HUES48 (cell line): ENCODE results near the gene RBPJ.
"Not testable (repeated sequence)": the region's sequence is repeated elsewhere in the genome, so short reads cannot be mapped to it uniquely, and the experiment has no call there.

Experiments used
- H3K27ac ChIP-seq: one replicate; pipeline ENCODE4 v1.7.0; 2013; ENCODE audit warnings: low read depth, low read length, inconsistent platforms
- H3K27me3 ChIP-seq: 2 replicates; pipeline ENCODE4 v1.6.1; 2013; ENCODE audit warnings: mild to moderate bottlenecking, low read length; ENCODE audit not compliant: control insufficient read depth, insufficient read depth
- H3K36me3 ChIP-seq: 2 replicates; pipeline ENCODE4 v1.6.1; 2013; ENCODE audit warnings: low read length; ENCODE audit not compliant: control insufficient read depth, insufficient read depth
- H3K4me1 ChIP-seq: 2 replicates; pipeline ENCODE4 v1.6.1; 2013; ENCODE audit warnings: mild to moderate bottlenecking, low read length; ENCODE audit not compliant: control insufficient read depth, insufficient read depth
- H3K4me3 ChIP-seq: 2 replicates; pipeline ENCODE4 v1.5.1; 2013; ENCODE audit warnings: mild to moderate bottlenecking, low read depth, low read length
- H3K9ac ChIP-seq: 2 replicates; pipeline ENCODE4 v1.6.1; 2013; ENCODE audit warnings: mild to moderate bottlenecking, low read depth, low read length, moderate library complexity
- H3K9me3 ChIP-seq: 2 replicates; pipeline ENCODE4 v1.6.1; 2013; ENCODE audit warnings: low read length; ENCODE audit not compliant: control insufficient read depth, insufficient read depth

The RBPJ gene

DNA sequence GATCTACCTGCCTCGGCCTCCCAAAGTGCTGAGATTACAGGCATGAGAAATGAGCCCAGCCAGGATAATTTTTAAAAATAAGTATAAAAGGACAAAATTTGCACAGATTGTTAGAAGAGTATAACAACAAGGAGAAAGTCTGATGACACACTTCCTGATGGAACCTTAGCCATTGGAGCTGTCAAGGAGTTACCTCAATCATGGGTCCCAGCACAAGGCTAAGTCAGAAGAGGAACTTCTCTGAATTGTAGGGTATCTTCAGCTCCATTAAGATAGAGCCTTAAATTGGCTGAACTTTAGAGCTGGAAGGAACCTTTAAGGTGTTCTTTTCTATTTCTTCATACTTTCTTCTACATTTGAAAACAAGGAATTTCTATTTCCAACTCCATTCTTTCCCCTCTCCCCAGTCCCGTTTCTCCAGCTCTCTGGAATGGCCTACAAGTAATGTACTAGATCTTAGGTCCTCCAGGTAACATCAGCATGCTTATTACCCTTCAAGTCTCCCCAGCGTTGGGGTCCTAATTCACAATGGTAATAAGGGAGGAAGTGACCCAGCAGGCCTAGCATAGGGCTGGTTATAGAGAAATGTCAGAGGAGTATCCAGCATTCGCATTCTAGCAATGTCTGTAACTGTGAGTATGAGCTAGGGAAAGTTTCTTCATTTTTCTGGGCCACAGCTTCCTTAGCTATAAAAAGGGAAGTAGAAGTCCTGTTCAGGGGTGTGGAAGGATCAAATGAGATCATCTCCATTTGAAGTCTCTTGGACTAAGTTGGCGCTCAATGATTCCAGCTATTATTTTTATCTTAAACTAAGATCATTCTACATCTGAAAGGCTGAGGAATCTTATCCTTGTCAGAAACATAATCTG lies 18.5 kb upstream of the RBPJ start:
- no peak overlapping the region for H3K27ac ChIP-seq
- no peaks in the 10 kb centered on the region for H3K36me3 ChIP-seq
- H3K9ac ChIP-seq = no peak overlapping the region
- peaks cover 38% of the 10 kb centered on the region for H3K4me1 ChIP-seq
- no peaks in the 10 kb centered on the region for H3K9me3 ChIP-seq
- H3K27me3 ChIP-seq = no peaks in the 10 kb centered on the region
- no peak overlapping the region for H3K4me3 ChIP-seq

DNA sequence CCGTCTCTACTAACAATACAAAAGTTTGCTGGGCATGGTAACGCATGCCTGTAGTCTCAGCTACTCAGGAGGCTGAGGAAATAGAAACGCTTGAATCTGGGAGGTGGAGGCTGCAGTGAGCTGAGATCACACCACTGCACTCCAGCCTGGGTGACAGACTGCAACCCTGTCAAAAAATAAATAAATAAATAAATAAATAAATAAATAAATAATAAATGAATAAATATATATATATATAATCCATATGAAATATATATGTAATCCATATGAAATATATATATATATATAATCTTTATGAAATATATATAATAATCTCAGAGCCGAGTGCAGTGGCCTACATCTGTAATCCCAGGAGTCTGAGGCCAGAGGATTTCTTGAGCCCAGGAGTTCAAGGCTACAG lies 17.8 kb upstream of the RBPJ start:
- H3K27ac ChIP-seq = no peak overlapping the region

DNA sequence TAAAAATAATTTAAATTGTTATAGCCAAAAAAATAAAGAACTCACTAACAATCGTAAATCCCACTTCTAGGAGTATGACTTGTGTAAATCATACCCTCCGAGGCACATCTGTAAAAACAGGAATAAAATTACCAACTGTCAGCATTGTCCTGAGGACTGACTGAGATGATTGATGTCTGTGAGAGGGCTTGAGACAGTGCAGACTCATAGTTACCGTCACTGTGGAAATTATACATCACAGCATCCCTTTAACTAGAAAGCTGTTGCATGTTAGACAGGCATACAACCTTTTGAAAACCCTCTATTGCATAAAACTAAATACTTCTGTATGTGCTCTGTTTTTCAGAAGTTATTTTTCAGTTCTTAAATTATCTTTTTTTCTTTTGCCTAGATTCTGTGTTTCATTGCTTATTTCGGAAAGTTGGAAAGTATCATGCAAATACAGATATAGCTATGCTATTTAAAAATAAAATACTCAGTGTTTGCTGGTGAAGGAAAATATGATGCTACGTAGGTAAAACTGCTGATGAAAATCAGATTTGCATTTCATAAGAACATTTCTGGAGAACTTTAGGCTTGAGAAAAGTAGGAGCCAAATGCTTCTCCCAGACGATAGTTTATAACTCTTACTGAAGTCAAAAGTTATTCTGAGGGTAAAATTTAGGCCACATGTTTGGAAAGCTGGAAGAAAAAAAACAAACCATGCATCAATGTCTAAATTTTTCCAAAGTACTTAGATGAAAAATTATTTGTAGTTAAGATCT lies 13.6 kb upstream of the RBPJ start:
- H3K36me3 ChIP-seq = no peaks in the 10 kb centered on the region

More for the DNA sequence above, 17.8 kb upstream of the RBPJ start:
- Histone ChIP-seq H3K27me3 (no peaks in the 10 kb centered on the region), H3K4me3 (no peak overlapping the region), H3K9ac (no peak overlapping the region), H3K36me3 (no peaks in the 10 kb centered on the region), H3K4me1 (peaks cover 31% of the 10 kb centered on the region), H3K9me3 (no peaks in the 10 kb centered on the region)

DNA sequence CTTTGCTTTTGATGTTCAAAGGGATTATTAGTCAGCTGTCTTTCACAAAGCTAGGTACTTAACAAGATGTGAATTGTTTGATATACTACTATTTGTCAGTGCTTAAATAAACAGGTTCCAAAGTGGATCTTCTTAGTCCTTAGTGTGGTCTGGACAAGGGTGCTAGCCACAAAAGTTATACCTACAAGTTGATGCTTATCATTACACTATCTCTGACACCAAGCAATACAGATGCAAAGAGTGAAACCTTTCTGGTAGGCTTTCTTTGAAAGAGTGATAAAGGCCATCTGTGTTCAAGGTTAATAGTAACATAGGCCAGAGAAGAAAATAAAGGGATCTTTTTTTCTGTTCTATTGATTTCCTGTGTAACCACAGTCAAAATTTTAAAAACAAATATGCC lies 12.2 kb upstream of the RBPJ start:
- Histone ChIP-seq H3K4me3 (no peak overlapping the region), H3K4me1 (no peaks in the 10 kb centered on the region), H3K9ac (no peak overlapping the region), H3K9me3 (no peaks in the 10 kb centered on the region), H3K27ac (no peak overlapping the region), H3K27me3 (no peaks in the 10 kb centered on the region), H3K36me3 (no peaks in the 10 kb centered on the region)

More for the DNA sequence above, 13.6 kb upstream of the RBPJ start:
- Histone ChIP-seq H3K9me3 (no peaks in the 10 kb centered on the region), H3K4me1 (no peaks in the 10 kb centered on the region), H3K27ac (no peak overlapping the region), H3K4me3 (no peak overlapping the region), H3K27me3 (no peaks in the 10 kb centered on the region), H3K9ac (no peak overlapping the region)

DNA sequence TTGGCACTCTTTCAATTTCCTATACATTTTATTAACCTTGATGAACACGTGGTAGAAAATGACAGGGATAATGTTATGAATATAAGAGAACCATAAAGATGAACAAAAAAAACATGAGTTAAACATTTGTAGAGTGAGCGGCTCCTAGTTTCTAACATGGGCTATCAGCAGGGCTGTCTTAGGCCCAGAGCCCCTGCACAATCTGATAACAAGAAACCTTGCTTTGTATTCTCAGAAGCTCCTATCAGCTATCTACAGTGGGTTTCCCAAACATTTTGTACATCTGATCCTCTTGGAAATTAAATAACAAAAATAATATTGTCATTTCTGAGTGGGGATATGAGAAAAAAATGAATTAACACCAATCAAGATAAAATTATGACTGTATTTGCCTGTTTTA lies 10.6 kb upstream of the RBPJ start:
- Histone ChIP-seq H3K9ac (no peak overlapping the region), H3K4me1 (no peaks in the 10 kb centered on the region), H3K36me3 (no peaks in the 10 kb centered on the region), H3K27me3 (no peaks in the 10 kb centered on the region), H3K9me3 (peaks cover 7% of the 10 kb centered on the region; the same call in 1 of the 2 replicates), H3K4me3 (no peak overlapping the region), H3K27ac (no peak overlapping the region)

DNA sequence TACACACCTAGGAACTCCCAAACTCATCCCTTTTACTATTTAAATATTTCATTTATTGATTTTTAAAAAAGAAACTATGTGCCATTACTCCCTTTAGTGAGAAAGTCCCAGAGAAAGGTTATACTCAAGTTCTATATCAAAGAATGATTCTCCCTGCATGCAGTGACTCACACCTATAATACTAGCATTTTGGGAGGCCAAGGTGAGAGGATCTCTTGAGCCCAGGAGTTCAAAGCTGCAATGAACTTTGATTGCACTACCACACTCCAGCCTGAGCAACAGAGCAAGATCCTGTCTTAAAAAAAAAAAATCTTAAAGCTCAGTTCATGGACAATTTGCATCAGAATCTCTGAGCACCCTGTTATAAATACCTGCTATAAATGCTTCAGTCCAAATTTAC lies 9.2 kb upstream of the RBPJ start:
- no peaks in the 10 kb centered on the region for H3K27me3 ChIP-seq
- H3K4me1 ChIP-seq = no peaks in the 10 kb centered on the region
- H3K27ac ChIP-seq = no peak overlapping the region
- H3K9ac ChIP-seq = no peak overlapping the region
- no peak overlapping the region for H3K4me3 ChIP-seq
- peaks cover 12% of the 10 kb centered on the region; the same call in 1 of the 2 replicates for H3K9me3 ChIP-seq
- no peaks in the 10 kb centered on the region for H3K36me3 ChIP-seq

DNA sequence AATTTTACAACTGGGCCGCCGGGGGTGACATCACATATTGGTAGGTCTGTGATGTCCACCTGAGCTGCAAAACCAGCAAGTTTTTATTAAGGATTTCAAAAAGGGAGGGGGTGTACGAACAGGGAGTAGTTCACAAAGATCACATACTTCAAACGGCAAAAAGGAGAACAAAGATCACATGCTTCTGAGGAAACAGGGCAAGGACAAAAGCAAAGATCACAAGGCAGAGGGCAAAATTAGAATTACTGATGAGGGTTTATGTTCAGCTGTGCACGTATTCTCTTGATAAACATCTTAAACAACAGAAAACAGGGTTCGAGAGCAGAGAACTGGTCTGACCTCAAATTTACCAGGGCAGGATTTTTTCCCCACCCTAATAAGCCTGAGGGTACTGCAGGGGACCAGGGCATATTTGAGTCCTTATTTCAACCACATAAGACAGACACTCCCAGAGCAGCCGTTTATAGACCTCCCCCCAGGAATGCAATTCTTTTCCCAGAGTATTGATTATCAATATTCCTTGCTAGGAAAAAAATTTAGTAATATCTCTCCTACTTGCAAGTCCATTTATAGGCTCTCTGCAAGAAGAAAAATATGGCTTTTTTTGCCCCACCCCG lies 5.4 kb upstream of the RBPJ start:
- not testable (repeated sequence) for H3K36me3 ChIP-seq, H3K9ac ChIP-seq, H3K27me3 ChIP-seq, H3K27ac ChIP-seq, H3K4me1 ChIP-seq, H3K4me3 ChIP-seq
- peaks cover 12% of the 10 kb centered on the region; the same call in 1 of the 2 replicates for H3K9me3 ChIP-seq

DNA sequence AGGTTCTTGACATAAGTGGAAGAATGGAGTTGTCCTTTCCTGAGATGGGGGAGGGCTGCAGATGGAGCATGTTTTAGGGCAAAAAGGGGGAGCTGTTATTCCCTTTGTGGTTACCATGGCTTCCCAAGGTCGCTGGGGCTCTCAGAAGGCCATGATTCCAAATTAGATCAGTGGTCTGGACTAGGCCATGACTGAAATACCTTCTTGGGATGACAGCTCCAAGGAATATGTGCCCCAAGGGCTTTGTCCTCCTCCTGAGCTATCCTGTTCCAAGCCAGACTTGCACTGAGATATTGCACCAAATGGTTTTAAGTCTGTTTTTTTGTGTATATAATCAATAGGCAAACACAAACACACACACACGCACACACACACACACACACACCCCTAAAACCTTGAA lies 3.0 kb upstream of the RBPJ start:
- no peak overlapping the region for H3K4me3 ChIP-seq
- H3K36me3 ChIP-seq = no peaks in the 10 kb centered on the region
- H3K9me3 ChIP-seq = peaks cover 12% of the 10 kb centered on the region; the same call in 1 of the 2 replicates
- peaks cover 2% of the 10 kb centered on the region; the same call in 1 of the 2 replicates for H3K4me1 ChIP-seq
- no peak overlapping the region for H3K27ac ChIP-seq
- H3K9ac ChIP-seq = no peak overlapping the region
- H3K27me3 ChIP-seq = no peaks in the 10 kb centered on the region

DNA sequence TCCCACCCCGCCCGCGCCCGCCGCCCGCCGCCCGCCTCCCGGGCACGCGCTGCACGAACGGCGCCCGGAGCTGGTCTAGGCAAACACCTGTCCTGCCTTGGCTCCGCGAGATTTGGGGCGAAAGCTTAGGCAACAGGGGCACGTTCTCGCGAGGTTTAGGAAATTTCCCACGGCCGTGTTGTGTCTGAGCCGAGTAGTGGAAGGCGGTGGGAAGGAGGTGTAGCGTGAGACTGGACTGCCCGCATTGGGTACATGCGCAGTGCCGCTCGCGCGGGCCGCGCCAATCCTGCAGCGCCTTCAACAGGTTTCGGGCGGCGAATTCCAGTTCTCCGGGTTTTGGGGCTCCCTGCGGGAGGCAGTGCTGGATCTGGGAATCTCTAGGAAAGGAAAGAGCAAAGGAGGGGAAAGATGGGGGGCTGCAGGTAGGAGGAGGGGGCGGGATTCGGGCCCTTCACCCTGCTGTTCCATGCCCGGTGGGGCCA lies 1.3 kb upstream of the RBPJ start:
- H3K9ac ChIP-seq = peak overlapping the region; percentile 93
- no peaks in the 10 kb centered on the region for H3K27me3 ChIP-seq
- peak overlapping the region; percentile 87 for H3K4me3 ChIP-seq
- H3K4me1 ChIP-seq = peaks cover 17% of the 10 kb centered on the region
- peak overlapping the region; percentile 99 for H3K27ac ChIP-seq
- H3K36me3 ChIP-seq = no peaks in the 10 kb centered on the region
- H3K9me3 ChIP-seq = peaks cover 8% of the 10 kb centered on the region; the same call in 1 of the 2 replicates

DNA sequence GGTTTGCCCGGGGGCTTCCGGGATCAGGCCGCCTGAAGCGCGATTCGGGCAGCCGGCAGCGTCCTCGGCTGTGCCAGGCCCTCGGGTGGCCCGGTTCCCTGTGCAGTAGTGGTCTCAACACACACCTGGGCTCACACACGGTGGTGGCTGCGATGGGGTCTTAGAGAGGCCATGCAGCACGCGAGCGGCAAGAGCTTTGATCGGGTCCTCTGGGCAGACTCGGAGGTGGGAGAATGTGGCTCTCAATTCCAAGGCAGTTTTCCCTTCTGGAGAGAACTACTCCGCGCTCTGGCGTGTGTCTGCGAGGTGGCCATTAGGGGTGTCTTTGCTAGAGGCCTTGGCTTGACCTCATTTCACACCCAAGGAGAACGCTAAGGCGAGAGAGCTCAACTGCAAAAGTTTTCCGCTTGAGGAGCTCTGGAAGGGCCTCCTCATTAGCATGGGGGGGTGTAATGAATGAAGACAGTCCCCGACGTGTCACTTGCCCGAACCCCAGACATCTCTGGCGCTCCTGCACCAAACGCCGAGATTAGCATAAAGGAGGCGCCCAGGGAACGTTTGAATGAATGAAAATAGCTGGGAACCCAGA lies 771 bp upstream of the RBPJ start:
- Histone ChIP-seq H3K4me3 (peak overlapping the region; percentile 87), H3K36me3 (no peaks in the 10 kb centered on the region), H3K4me1 (peaks cover 20% of the 10 kb centered on the region), H3K9ac (peak overlapping the region; percentile 93), H3K9me3 (peaks cover 5% of the 10 kb centered on the region; the same call in 1 of the 2 replicates), H3K27me3 (no peaks in the 10 kb centered on the region), H3K27ac (peak overlapping the region; percentile 99)
